ENCODE results near the gene SV2C. TPM values are rescaled to one million over a fixed set of nuclear protein-coding genes. Genes with fewer than 3 reads are reported as not detected.

SV2C gene
- polyA plus RNA-seq, 1 donor (not counting 4 experiments of a cell fraction or from before 2014, with no cell fraction given): 0.34 TPM

DNA sequence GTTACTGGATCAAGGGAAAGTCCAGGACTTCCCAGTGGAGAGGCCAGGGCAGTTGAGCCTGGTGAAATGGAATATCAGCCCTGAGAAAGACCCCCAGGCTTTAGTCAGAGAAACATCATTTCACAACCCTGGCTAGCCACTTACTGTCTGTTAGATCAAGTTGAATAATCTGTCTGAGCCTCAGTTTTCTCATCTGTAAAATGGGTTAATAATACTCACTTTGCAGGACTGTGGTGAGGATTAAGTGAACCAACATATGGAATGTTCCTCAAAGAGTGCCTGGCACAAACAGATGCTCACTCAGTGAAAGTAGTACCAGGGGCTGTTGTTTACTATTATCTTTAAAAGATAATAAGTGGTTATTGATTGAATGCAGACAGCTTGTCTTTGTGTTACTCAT is 110.5 kb downstream of the SV2C start:
- H3K9me1 ChIP-seq (ENCODE audit: control insufficient read depth, extremely low read depth, insufficient read depth, low read length): no peaks in the 10 kb centered on the region
- dilution Hi-C loops (cut with MboI; ENCODE audit: extremely low pct_ligation_motif_present, low sequenced_read_pairs): no loop called here
- H3K4me3 ChIP-seq (ENCODE audit: control insufficient read depth in 2 of 3, extremely low read depth in 1 of 3, insufficient read depth in 2 of 3, low read depth in 1 of 3, low read length in 3 of 3): no peak overlapping the region
- H3K27me3 ChIP-seq (ENCODE audit: control insufficient read depth, extremely low read depth, insufficient read depth, low read length): peaks cover 4% of the 10 kb centered on the region
- no peak overlapping the region for H3K9ac ChIP-seq (ENCODE audit: control insufficient read depth, extremely low read depth, insufficient read depth, low read length)
- DNase-seq (ENCODE audit: low read depth, low spot score) (no peak), FAIRE-seq (no peak)
- H3K79me2 ChIP-seq (ENCODE audit: control insufficient read depth, insufficient read depth, low read length): no peaks in the 10 kb centered on the region
- no peaks in the 10 kb centered on the region for H3K9me3 ChIP-seq (ENCODE audit: control insufficient read depth, low read depth, low read length)
- H3K4me2 ChIP-seq (ENCODE audit: control insufficient read depth, extremely low read depth, insufficient read depth, low read depth, low read length): no peak overlapping the region
- TF ChIP-seq, protein P1, sequence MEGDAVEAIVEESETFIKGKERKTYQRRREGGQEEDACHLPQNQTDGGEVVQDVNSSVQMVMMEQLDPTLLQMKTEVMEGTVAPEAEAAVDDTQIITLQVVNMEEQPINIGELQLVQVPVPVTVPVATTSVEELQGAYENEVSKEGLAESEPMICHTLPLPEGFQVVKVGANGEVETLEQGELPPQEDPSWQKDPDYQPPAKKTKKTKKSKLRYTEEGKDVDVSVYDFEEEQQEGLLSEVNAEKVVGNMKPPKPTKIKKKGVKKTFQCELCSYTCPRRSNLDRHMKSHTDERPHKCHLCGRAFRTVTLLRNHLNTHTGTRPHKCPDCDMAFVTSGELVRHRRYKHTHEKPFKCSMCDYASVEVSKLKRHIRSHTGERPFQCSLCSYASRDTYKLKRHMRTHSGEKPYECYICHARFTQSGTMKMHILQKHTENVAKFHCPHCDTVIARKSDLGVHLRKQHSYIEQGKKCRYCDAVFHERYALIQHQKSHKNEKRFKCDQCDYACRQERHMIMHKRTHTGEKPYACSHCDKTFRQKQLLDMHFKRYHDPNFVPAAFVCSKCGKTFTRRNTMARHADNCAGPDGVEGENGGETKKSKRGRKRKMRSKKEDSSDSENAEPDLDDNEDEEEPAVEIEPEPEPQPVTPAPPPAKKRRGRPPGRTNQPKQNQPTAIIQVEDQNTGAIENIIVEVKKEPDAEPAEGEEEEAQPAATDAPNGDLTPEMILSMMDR (optimal IDR thresholded peaks at IDR 0.05 in 1 of 3, IDR thresholded peaks at IDR 0.05 in 1 of 3, conservative IDR thresholded peaks at IDR 0.05 in 1 of 3; ENCODE audit: extremely low read depth in 1 of 3, insufficient read depth in 2 of 3, low read length in 3 of 3): no peak
- TF ChIP-seq EZH2 (IDR thresholded peaks at IDR 0.05; ENCODE audit: low read length): no peak
- no peak overlapping the region for H2AFZ ChIP-seq (ENCODE audit: control insufficient read depth, low read length)
- no peaks in the 10 kb centered on the region for H4K20me1 ChIP-seq (ENCODE audit: control insufficient read depth, extremely low read depth, insufficient read depth, low read length)
- H3K36me3 ChIP-seq (ENCODE audit: control insufficient read depth in 2 of 2, extremely low read depth in 1 of 2, insufficient read depth in 2 of 2, low read length in 2 of 2): no peaks in the 10 kb centered on the region
- no peak overlapping the region for H3K27ac ChIP-seq (ENCODE audit: control insufficient read depth, insufficient read depth, low read length)
- no peaks in the 10 kb centered on the region for H3K4me1 ChIP-seq (ENCODE audit: control insufficient read depth, extremely low read depth, insufficient read depth, low read length)

DNA sequence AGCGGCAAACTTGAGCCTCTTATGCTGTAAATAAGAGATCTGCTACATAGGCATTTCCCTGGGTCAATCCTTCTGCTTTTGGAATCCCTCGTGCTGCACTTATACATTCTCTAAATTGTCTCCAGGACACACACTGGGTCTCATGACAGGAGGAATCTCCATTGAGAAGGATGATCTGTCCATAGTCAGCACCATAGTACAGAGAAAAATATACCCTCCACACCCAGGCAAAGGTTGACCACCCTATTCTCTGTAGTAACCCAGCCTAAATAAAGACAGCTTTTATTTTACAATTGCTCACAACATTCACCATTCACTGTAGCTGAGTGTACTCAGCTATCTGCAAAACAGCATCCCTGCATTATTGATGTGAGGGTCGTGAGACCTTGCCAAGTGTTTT is 111.2 kb downstream of the SV2C start:
- Histone ChIP-seq H3K36me3 (ENCODE audit: control insufficient read depth in 2 of 2, extremely low read depth in 1 of 2, insufficient read depth in 2 of 2, low read length in 2 of 2) (no peaks in the 10 kb centered on the region), H3K27me3 (ENCODE audit: control insufficient read depth, extremely low read depth, insufficient read depth, low read length) (peaks cover 2% of the 10 kb centered on the region), H3K9ac (ENCODE audit: control insufficient read depth, extremely low read depth, insufficient read depth, low read length) (no peak overlapping the region), H3K4me3 (ENCODE audit: control insufficient read depth in 2 of 3, extremely low read depth in 1 of 3, insufficient read depth in 2 of 3, low read depth in 1 of 3, low read length in 3 of 3) (no peak overlapping the region), H3K4me1 (ENCODE audit: control insufficient read depth, extremely low read depth, insufficient read depth, low read length) (no peaks in the 10 kb centered on the region), H3K4me2 (ENCODE audit: control insufficient read depth, extremely low read depth, insufficient read depth, low read depth, low read length) (no peak overlapping the region), H3K27ac (ENCODE audit: control insufficient read depth, insufficient read depth, low read length) (no peak overlapping the region), H2AFZ (ENCODE audit: control insufficient read depth, low read length) (no peak overlapping the region), H3K9me3 (ENCODE audit: control insufficient read depth, low read depth, low read length) (no peaks in the 10 kb centered on the region), H3K9me1 (ENCODE audit: control insufficient read depth, extremely low read depth, insufficient read depth, low read length) (no peaks in the 10 kb centered on the region), H3K79me2 (ENCODE audit: control insufficient read depth, insufficient read depth, low read length) (no peaks in the 10 kb centered on the region), H4K20me1 (ENCODE audit: control insufficient read depth, extremely low read depth, insufficient read depth, low read length) (no peaks in the 10 kb centered on the region)
- dilution Hi-C loops (cut with MboI; ENCODE audit: extremely low pct_ligation_motif_present, low sequenced_read_pairs): no loop called here
- DNase-seq (ENCODE audit: low read depth, low spot score): no peak
- no peak for TF ChIP-seq EZH2 (IDR thresholded peaks at IDR 0.05; ENCODE audit: low read length)
- TF ChIP-seq, protein P1 (optimal IDR thresholded peaks at IDR 0.05 in 1 of 3, IDR thresholded peaks at IDR 0.05 in 1 of 3, conservative IDR thresholded peaks at IDR 0.05 in 1 of 3; ENCODE audit: extremely low read depth in 1 of 3, insufficient read depth in 2 of 3, low read length in 3 of 3): no peak
- no peak for FAIRE-seq

Data from keratinocyte (primary cell).